ENCODE results near the gene BRI3BP.
"Not testable (repeated sequence)": the region's sequence is repeated elsewhere in the genome, so short reads cannot be mapped to it uniquely, and the experiment has no call there.

The BRI3BP gene

GRCh38 chr12:124979568-124979967, 13.9 kb upstream of the BRI3BP start:
- no peaks in the 10 kb centered on the region for H3K9me3 Mint-ChIP-seq
- TF ChIP-seq CTCF (IDR thresholded peaks at IDR 0.05) = no peak
- H3K36me3 Mint-ChIP-seq (ENCODE audit: low read depth) = peaks cover 58% of the 10 kb centered on the region
- H3K4me3 Mint-ChIP-seq = no peak overlapping the region
- H3K4me1 Mint-ChIP-seq = no peaks in the 10 kb centered on the region
- peak overlapping the region; percentile 33 for H3K27ac Mint-ChIP-seq
- H3K27me3 Mint-ChIP-seq (ENCODE audit: low read depth, poor library complexity) = no peaks in the 10 kb centered on the region
- no peak for DNase-seq

DNA sequence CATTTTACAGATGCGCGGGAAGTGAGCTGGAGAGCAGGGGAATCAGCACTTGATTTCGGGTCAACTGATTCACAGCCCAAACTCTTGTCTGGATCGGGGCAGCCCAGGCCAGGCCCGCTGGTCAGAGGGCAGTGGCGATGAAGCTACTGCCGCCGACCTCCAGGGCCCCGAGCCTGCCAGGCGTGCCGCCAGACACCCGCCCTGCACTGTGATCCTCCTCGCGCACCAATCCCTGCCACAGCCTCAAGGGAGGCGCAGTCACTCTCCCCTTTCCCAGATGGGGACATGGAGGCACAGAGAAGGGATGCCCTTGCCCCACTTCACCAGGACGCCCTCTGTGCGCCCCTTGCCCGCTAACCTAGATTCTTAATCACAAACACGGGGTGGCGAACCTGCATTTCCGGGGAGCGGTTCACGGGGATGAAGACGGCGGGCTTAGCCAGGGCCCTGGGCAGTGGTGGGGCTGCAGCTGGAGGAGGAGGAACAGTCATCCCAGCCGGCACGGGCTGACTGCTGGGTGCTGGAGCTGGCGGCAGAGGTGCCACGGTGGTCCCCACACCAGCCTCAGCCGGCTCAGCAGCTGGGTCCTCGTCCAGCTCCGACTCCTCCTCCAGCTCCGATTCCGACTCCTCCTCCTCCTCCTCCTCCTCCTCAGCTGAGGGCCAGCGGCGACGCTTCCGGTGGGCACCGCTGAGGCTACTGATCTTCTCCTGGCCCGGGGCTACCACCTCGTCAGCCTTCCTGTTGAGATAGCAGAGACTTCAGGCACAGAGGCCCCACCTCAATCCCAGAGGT, 13.2 kb upstream of the BRI3BP start:
- no peak for DNase-seq
- Mint-ChIP-seq H3K27ac (no peak overlapping the region), H3K36me3 (ENCODE audit: low read depth) (peaks cover 60% of the 10 kb centered on the region), H3K9me3 (no peaks in the 10 kb centered on the region), H3K27me3 (ENCODE audit: low read depth, poor library complexity) (no peaks in the 10 kb centered on the region), H3K4me1 (no peaks in the 10 kb centered on the region), H3K4me3 (no peak overlapping the region)
- no peak for TF ChIP-seq CTCF (IDR thresholded peaks at IDR 0.05)

GRCh38 chr12:124986876-124987275, 6.6 kb upstream of the BRI3BP start:
- not testable (repeated sequence) for H3K27ac Mint-ChIP-seq; H3K4me1 Mint-ChIP-seq; H3K9me3 Mint-ChIP-seq; H3K27me3 Mint-ChIP-seq (ENCODE audit: low read depth, poor library complexity); DNase-seq; H3K4me3 Mint-ChIP-seq
- peaks cover 39% of the 10 kb centered on the region for H3K36me3 Mint-ChIP-seq (ENCODE audit: low read depth)

- Mint-ChIP-seq H3K4me3 (peak overlapping the region; percentile 86), H3K36me3 (ENCODE audit: low read depth) (no peaks in the 10 kb centered on the region), H3K27me3 (ENCODE audit: low read depth, poor library complexity) (peaks cover 10% of the 10 kb centered on the region), H3K9me3 (peaks cover 3% of the 10 kb centered on the region), H3K27ac (peak overlapping the region; percentile 31), H3K4me1 (peaks cover 30% of the 10 kb centered on the region)
- peak; percentile 55 for TF ChIP-seq CTCF (IDR thresholded peaks at IDR 0.05)
- peak; percentile 78 for DNase-seq
These were observed 395 bp upstream of the BRI3BP start for GRCh38 chr12:124992874-124993625.

GRCh38 chr12:124994437-124994975, 1.1 kb downstream of the BRI3BP start:
- peaks cover 11% of the 10 kb centered on the region for H3K36me3 Mint-ChIP-seq (ENCODE audit: low read depth)
- H3K27ac Mint-ChIP-seq = no peak overlapping the region
- peaks cover 23% of the 10 kb centered on the region for H3K4me1 Mint-ChIP-seq
- TF ChIP-seq CTCF (IDR thresholded peaks at IDR 0.05) = no peak
- peaks cover 7% of the 10 kb centered on the region for H3K9me3 Mint-ChIP-seq
- peak overlapping the region; percentile 93 for H3K4me3 Mint-ChIP-seq
- peaks cover 7% of the 10 kb centered on the region for H3K27me3 Mint-ChIP-seq (ENCODE audit: low read depth, poor library complexity)
- peak; percentile 20 for DNase-seq

GRCh38 chr12:124995200-124995961, 1.9 kb downstream of the BRI3BP start:
- Mint-ChIP-seq H3K27ac (no peak overlapping the region), H3K4me1 (peaks cover 23% of the 10 kb centered on the region), H3K27me3 (ENCODE audit: low read depth, poor library complexity) (peaks cover 4% of the 10 kb centered on the region), H3K36me3 (ENCODE audit: low read depth) (peaks cover 11% of the 10 kb centered on the region), H3K4me3 (peak overlapping the region; percentile 93), H3K9me3 (peaks cover 7% of the 10 kb centered on the region)
- no peak for DNase-seq
- TF ChIP-seq CTCF (IDR thresholded peaks at IDR 0.05) = no peak

Data from nephron progenitor cell (in vitro differentiated cells).